BLaER1 treated with 17β-estradiol and CSF1 and Interleukin-3, amounts not matched to agents 10 nM and 100 nM (cell line): ENCODE data around the gene REEP6.
"Not testable (repeated sequence)": the region's sequence is repeated elsewhere in the genome, so short reads cannot be mapped to it uniquely, and the experiment has no call there.

Experiments
- H3K27ac ChIP-seq, 11 experiments: shearing (Covaris generic); formaldehyde crosslinking; 2 replicates each; pipeline ENCODE4 v1.8.1; 2022
- H3K27me3 ChIP-seq, 11 experiments: shearing (Covaris generic); formaldehyde crosslinking; 2 replicates each; pipeline ENCODE4 v1.8.1; 2022
- H3K36me3 ChIP-seq, 11 experiments: shearing (Covaris generic); formaldehyde crosslinking; 2 replicates each; pipeline ENCODE4 v1.8.1; 2022
- H3K4me1 ChIP-seq, 10 experiments: shearing (Covaris generic); formaldehyde crosslinking; 2 replicates each; pipeline ENCODE4 v1.8.1; 2022
- H3K4me2 ChIP-seq, 11 experiments: shearing (Covaris generic); formaldehyde crosslinking; 2 replicates each; pipeline ENCODE4 v1.8.1; 2022
- H3K4me3 ChIP-seq, 10 experiments: shearing (Covaris generic); formaldehyde crosslinking; 2 replicates each; pipeline ENCODE4 v1.8.1; 2022
- H3K9ac ChIP-seq, 11 experiments: shearing (Covaris generic); formaldehyde crosslinking; 2 replicates each; pipeline ENCODE4 v1.8.1; 2022
- H3K9me3 ChIP-seq, 11 experiments: shearing (Covaris generic); formaldehyde crosslinking; replicated peaks in 1 of 11; 2 replicates each; pipeline ENCODE4 v1.8.1; 2022
- H4K20me1 ChIP-seq, 11 experiments: shearing (Covaris generic); formaldehyde crosslinking; 2 replicates each; pipeline ENCODE4 v1.8.1; 2022
- Cebpa-rat ChIP-seq, 11 experiments: shearing (Covaris generic); IDR thresholded peaks; 2 replicates each; pipeline ENCODE4 v1.8.1; 2022

The REEP6 gene

DNA sequence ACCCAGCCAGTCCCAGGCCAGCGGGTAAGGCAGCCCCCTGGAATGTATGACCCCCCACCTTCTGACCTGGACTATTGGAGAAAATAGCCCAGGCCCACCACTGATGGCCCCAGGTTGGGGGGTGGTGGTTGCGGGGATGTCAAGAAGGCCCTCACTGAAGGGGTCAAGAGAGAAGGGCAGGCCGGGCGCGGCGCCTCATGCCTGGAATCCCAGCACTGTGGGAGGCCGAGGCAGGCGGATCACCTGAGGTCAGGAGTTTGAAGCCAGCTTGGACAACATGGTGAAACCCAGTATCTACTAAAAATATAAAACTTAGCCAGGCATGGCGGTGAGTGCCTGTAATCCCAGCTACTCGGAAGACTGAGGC, 23.3 kb downstream of the REEP6 start:
- no peak overlapping the region for H3K4me3 ChIP-seq
- no peak overlapping the region for H3K27ac ChIP-seq
- TF ChIP-seq Cebpa-rat (IDR thresholded peaks at IDR 0.05) = no peak
- peaks cover 42 to 49% (median 45%) of the 10 kb centered on the region in 11 experiments for H3K27me3 ChIP-seq
- H3K4me1 ChIP-seq = peaks cover 6 to 33% (median 21%) of the 10 kb centered on the region in 10 experiments; a peak in 18 of 20 replicates
- H3K4me2 ChIP-seq = no peak overlapping the region
- H3K9ac ChIP-seq = no peak overlapping the region
- H3K36me3 ChIP-seq = no peaks in the 10 kb centered on the region
- 0 out of 22 replicates have a peak, but pooled peaks cover 0 to 4% (median 0%) of the 10 kb centered on the region in 11 experiments for H3K9me3 ChIP-seq
- H4K20me1 ChIP-seq = peaks cover 0 to 20% (median 4%) of the 10 kb centered on the region in 11 experiments; a peak in 8 of 22 replicates

DNA sequence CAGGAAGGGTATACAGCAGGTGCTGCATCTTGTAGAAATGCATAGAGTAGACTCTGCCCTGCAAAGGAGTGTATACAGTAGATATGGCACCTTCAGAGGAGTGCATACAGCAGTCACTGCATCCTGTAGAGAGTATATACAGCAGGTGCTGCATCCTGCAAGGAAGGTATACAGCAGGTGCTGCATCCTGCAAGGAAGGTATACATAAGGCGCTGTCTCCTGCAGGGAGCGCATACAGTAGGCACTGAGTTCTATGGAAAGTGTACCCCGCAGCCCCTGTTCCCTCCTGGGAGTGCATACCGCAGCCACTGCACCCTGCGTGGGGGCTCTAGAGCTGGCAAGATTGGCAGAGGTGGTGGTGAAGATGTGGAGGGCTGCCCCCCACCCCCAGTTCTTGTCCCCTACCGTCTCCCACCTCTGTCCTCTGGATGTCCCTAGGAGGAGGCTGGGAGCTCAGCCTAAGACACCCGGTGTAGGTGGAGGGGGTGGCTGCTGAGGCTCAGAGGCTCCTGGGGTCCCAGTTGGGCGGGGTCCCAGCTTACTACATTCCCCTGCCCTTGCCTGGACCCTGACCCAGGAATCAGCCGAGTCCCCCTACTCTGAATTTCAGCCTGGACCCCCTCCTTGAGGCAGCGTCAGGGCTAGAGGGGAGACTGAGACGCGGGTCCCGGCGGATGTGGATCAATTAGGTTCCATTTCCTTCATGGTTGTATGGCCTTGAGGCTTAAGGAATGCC, 24.2 kb downstream of the REEP6 start:
- H3K9ac ChIP-seq = no peak overlapping the region
- no peak overlapping the region for H3K27ac ChIP-seq
- H3K4me3 ChIP-seq = no peak overlapping the region
- TF ChIP-seq Cebpa-rat (IDR thresholded peaks at IDR 0.05) = no peak
- no peak overlapping the region for H3K4me2 ChIP-seq
- 0 out of 22 replicates have a peak, but pooled peaks cover 0 to 4% (median 0%) of the 10 kb centered on the region in 11 experiments for H3K9me3 ChIP-seq
- H3K4me1 ChIP-seq = peaks cover 7 to 28% (median 19%) of the 10 kb centered on the region in 10 experiments
- H3K27me3 ChIP-seq = peaks cover 36 to 42% (median 39%) of the 10 kb centered on the region in 11 experiments
- H3K36me3 ChIP-seq = no peaks in the 10 kb centered on the region
- peaks cover 0 to 16% (median 4%) of the 10 kb centered on the region in 11 experiments; a peak in 8 of 22 replicates for H4K20me1 ChIP-seq

DNA sequence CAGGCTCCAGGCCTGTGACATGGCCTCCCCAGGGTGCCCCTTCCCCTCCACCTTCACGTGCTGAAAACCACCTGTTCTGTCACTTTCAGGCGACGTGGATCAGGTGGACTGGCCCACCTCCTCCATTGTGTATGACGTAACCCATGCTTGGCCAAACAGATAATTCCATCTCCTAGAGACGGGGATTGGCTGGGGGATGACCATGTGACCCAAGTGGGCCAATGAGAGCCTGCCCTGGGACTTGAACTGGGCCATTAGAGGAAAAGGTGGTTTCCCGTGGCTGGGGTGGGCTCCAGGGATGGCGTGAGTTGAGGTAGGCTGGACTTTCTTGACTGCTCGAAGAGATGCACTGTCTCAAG, 25.4 kb downstream of the REEP6 start:
- no peak for TF ChIP-seq Cebpa-rat (IDR thresholded peaks at IDR 0.05)
- Histone ChIP-seq H3K4me2 (no peak overlapping the region), H3K27ac (no peak overlapping the region), H4K20me1 (peaks cover 0 to 16% (median 0%) of the 10 kb centered on the region in 11 experiments; a peak in 7 of 22 replicates), H3K9ac (no peak overlapping the region), H3K27me3 (peaks cover 24 to 30% (median 28%) of the 10 kb centered on the region in 11 experiments), H3K36me3 (no peaks in the 10 kb centered on the region), H3K4me3 (no peak overlapping the region), H3K4me1 (peaks cover 8 to 28% (median 19%) of the 10 kb centered on the region in 10 experiments), H3K9me3 (0 out of 22 replicates have a peak, but pooled peaks cover 0 to 4% (median 0%) of the 10 kb centered on the region in 11 experiments)

DNA sequence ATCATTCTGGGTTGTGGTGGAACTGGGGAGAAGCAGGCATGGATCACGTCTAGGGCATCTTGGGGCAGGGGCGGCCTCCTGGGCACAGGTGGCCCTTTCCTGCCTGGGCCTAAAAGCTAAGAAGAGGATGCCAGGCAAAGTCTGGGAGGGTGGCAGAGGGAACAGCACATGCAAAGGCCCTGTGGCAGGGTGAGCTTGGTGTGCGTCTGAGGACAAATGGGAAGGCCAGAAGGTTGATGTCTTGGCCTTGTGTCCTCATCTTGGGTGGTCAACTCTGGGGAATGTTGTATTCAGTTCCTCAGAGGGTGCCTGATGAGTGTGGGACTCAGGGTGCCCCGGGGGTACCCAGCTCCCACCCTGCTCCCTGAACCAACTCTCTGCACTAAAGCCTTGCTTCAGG, 27.5 kb downstream of the REEP6 start:
- H3K36me3 ChIP-seq = no peaks in the 10 kb centered on the region
- TF ChIP-seq Cebpa-rat (IDR thresholded peaks at IDR 0.05) = no peak
- peaks cover 0 to 6% (median 0%) of the 10 kb centered on the region in 11 experiments; a peak in 1 of 22 replicates for H4K20me1 ChIP-seq
- peaks cover 8 to 28% (median 21%) of the 10 kb centered on the region in 10 experiments for H3K4me1 ChIP-seq
- H3K9ac ChIP-seq = no peak overlapping the region
- no peak overlapping the region for H3K4me3 ChIP-seq
- no peaks in the 10 kb centered on the region for H3K9me3 ChIP-seq
- H3K27ac ChIP-seq = no peak overlapping the region
- H3K4me2 ChIP-seq = no peak overlapping the region
- peaks cover 9 to 20% (median 16%) of the 10 kb centered on the region in 11 experiments for H3K27me3 ChIP-seq

DNA sequence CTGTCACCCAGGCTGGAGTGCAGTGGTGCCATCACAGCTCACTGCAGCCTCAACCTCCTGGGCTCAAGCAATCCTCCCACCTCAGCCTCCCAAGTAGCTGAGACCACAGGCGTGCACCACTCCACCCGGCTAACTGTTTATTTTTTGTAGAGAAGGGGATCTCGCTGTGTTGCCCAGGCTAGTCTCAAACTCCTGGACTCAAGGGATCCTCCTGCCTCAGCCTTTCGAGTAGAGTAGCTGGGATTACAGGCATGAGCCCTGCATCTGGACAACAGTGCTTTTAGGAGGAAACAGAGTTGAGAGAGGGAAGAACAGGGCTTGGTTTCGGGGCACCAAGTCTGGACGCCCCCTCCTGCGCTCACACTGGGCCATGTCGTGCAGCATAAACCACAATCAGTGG, 28.8 kb downstream of the REEP6 start:
- H3K4me1 ChIP-seq = peaks cover 8 to 28% (median 21%) of the 10 kb centered on the region in 10 experiments
- H4K20me1 ChIP-seq, H3K27ac ChIP-seq, H3K36me3 ChIP-seq, H3K4me3 ChIP-seq, H3K9me3 ChIP-seq: not testable (repeated sequence)
- peaks cover 16 to 24% (median 20%) of the 10 kb centered on the region in 11 experiments; a peak in 19 of 22 replicates for H3K27me3 ChIP-seq
- peak overlapping the region in 2 of 11 experiments; percentile 6 to 35; a peak in 1 of 22 replicates for H3K9ac ChIP-seq
- peak overlapping the region; percentile 55 to 83 (median 75) for H3K4me2 ChIP-seq

DNA sequence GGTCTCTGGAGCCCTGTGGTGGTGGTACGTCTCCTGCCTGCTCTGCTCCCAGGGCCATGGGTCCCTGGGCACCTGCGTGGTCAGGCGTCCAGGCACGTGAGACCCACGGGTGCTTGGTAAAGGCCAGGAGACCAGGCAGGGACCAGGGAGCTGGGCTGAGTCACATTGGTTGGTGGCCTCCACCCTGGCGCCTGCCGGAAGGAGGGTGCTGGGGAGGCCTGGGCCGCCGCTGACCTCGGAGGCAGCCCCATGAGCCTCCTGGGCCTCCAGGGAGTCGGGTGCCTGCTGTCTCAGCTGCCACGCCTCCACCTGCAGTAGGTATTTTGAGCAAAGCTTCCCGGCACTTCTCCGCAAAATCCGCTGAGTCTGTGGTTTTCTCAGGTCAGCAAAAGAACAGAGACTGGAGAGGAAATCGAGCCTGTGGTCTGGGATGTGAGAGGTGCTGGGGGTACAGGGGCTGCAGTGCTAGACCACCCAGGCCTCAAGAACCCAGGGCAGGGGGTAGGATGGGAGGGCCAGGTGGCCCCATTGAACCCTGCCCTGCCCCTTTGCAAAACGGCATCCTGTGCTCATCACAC, 29.3 kb downstream of the REEP6 start:
- no peak for TF ChIP-seq Cebpa-rat (IDR thresholded peaks at IDR 0.05)

DNA sequence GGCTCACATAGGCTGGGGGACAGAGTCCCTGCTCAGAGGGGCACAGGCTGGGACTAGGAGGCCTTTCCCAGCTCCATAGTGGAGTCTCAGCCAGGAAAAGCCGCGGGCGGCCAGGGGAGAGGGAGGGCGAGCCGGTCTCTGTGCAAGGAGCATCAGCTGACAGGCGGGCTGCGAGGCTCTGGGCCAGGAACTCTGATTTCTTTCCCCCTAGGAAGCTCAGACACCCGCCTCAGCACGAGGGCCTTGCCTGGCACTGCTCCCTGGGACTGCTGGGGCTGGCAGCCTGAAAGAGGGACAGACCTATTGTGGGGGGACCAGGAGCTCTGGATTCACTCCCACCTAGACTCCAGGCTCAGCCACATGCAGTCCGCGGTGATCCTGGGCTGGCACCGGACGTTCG, 30.7 kb downstream of the REEP6 start:
- Histone ChIP-seq H3K9me3 (0 out of 22 replicates have a peak, but pooled peaks cover 0 to 4% (median 0%) of the 10 kb centered on the region in 11 experiments), H3K36me3 (no peaks in the 10 kb centered on the region), H3K27ac (no peak overlapping the region), H3K4me1 (peaks cover 8 to 28% (median 21%) of the 10 kb centered on the region in 10 experiments), H3K27me3 (peaks cover 20 to 36% (median 30%) of the 10 kb centered on the region in 11 experiments; a peak in 20 of 22 replicates), H3K4me3 (no peak overlapping the region), H4K20me1 (peaks cover 0 to 14% (median 0%) of the 10 kb centered on the region in 11 experiments; a peak in 1 of 22 replicates), H3K4me2 (peak overlapping the region in 8 of 11 experiments; percentile 28 to 81 (median 70); a peak in 16 of 22 replicates), H3K9ac (peak overlapping the region in 2 of 11 experiments; percentile 13 to 33; a peak in 2 of 22 replicates)
- TF ChIP-seq Cebpa-rat (IDR thresholded peaks at IDR 0.05) = no peak

More for the DNA sequence above, 29.3 kb downstream of the REEP6 start:
- Histone ChIP-seq H3K4me1 (peaks cover 8 to 28% (median 21%) of the 10 kb centered on the region in 10 experiments), H3K36me3 (no peaks in the 10 kb centered on the region), H4K20me1 (peaks cover 0 to 6% (median 0%) of the 10 kb centered on the region in 11 experiments; a peak in 1 of 22 replicates), H3K4me2 (peak overlapping the region; percentile 55 to 83 (median 75)), H3K27ac (no peak overlapping the region), H3K9ac (peak overlapping the region in 3 of 11 experiments; percentile 6 to 53 (median 35); a peak in 3 of 22 replicates), H3K27me3 (peaks cover 17 to 29% (median 25%) of the 10 kb centered on the region in 11 experiments; a peak in 20 of 22 replicates), H3K4me3 (no peak overlapping the region), H3K9me3 (0 out of 22 replicates have a peak, but pooled peaks cover 0 to 4% (median 0%) of the 10 kb centered on the region in 11 experiments)

DNA sequence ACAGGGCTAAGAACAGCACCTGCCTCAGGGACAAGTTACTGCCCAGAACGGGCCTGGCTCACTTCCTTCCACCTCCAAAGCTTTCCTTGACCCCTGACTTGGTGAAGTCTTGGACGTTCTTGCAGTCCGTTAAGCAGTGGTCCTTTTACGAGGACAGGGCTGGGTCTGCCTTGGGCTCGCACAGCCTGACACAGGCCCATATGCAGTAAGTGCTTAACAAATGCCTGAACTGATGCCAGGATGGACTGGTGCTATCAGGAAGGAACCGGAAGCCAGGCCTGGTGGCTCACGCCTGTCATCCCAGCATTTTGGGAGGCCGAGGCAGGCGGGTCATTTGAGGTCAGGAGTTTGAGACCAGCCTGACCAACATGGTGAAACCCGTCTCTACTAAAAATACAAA, 31.1 kb downstream of the REEP6 start:
- H3K36me3 ChIP-seq = no peaks in the 10 kb centered on the region
- H3K4me1 ChIP-seq = peaks cover 8 to 28% (median 21%) of the 10 kb centered on the region in 10 experiments
- peaks cover 20 to 36% (median 30%) of the 10 kb centered on the region in 11 experiments; a peak in 20 of 22 replicates for H3K27me3 ChIP-seq

More for the DNA sequence above, 31.1 kb downstream of the REEP6 start:
- Histone ChIP-seq H4K20me1 (peaks cover 0 to 15% (median 0%) of the 10 kb centered on the region in 11 experiments; a peak in 1 of 22 replicates), H3K27ac (no peak overlapping the region), H3K9ac (0 out of 22 replicates have a peak overlapping the region, but pooled peaks of 1 of the 11 experiments have one; percentile 33), H3K4me2 (peak overlapping the region in 8 of 11 experiments; percentile 28 to 81 (median 70); a peak in 15 of 22 replicates), H3K4me3 (no peak overlapping the region), H3K9me3 (0 out of 22 replicates have a peak, but pooled peaks cover 0 to 4% (median 0%) of the 10 kb centered on the region in 11 experiments)
- no peak for TF ChIP-seq Cebpa-rat (IDR thresholded peaks at IDR 0.05)
